Measurements from ENCODE around the gene TCF25.

DNA sequence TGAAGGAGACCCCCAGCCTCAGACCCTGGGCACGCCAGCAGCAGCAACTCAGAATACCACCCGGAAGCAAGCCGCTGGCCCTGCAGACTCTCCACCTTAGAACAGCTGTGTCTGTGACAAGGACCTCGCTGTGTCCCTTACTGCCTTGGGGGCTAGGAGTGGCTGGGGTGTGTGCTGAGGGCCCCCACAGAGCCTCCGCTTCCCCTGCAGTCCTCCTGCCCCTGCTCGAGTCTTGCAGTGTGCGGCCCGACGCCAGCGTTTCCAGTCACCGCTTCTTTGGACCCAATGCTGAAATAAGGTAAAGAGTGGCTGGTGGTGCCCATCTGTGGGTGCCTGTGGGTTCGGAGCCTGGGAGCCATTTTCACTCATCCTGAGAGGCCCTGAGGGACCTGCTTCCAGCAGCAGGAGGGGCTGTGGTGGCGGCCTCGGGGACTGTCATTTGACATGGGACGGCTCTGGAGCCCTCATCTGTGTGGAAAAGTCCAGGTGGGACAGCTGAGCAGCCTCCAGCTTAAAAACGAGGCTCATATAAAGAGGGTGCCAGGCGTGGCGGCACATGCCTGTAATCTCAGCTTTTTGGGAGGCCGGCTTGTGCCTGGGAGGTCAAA is 30.6 kb downstream of the TCF25 start:
- TF ChIP-seq, protein P1, sequence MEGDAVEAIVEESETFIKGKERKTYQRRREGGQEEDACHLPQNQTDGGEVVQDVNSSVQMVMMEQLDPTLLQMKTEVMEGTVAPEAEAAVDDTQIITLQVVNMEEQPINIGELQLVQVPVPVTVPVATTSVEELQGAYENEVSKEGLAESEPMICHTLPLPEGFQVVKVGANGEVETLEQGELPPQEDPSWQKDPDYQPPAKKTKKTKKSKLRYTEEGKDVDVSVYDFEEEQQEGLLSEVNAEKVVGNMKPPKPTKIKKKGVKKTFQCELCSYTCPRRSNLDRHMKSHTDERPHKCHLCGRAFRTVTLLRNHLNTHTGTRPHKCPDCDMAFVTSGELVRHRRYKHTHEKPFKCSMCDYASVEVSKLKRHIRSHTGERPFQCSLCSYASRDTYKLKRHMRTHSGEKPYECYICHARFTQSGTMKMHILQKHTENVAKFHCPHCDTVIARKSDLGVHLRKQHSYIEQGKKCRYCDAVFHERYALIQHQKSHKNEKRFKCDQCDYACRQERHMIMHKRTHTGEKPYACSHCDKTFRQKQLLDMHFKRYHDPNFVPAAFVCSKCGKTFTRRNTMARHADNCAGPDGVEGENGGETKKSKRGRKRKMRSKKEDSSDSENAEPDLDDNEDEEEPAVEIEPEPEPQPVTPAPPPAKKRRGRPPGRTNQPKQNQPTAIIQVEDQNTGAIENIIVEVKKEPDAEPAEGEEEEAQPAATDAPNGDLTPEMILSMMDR (IDR thresholded peaks at IDR 0.05): no peak
- no peak for TF ChIP-seq POLR2A (IDR thresholded peaks at IDR 0.05)

All from testis (tissue), 2 donors.